ENCODE data around the gene NTRK3. TPM values are rescaled to one million over a fixed set of nuclear protein-coding genes. Genes with fewer than 3 reads are reported as not detected.

Gene NTRK3
- total and polyA plus RNA-seq, 12 donors: 1.6 to 8.5 (median 3.3) TPM

- intact Hi-C loops (cut with DNase I): no loop called here
- no peaks in the 10 kb centered on the region for H3K36me3 ChIP-seq (replicated peaks in 1 of 2)
- TF ChIP-seq CTCF (IDR thresholded peaks at IDR 0.05) (no peak), POLR2A (IDR thresholded peaks at IDR 0.05) (no peak)
Measured at GRCh38 chr15:87955284-87955909, 301.1 kb downstream of the NTRK3 start.

GRCh38 chr15:87954793-87955192 lies 301.7 kb downstream of the NTRK3 start:
- no peak overlapping the region for H3K4me3 ChIP-seq
- WGBS, 4 donors: 34 to 74% (median 54%) methylated on average over 2 of the region's 2 CpGs
- no peak for TF ChIP-seq CTCF (IDR thresholded peaks at IDR 0.05)
- no peaks in the 10 kb centered on the region for H3K9me3 ChIP-seq (replicated peaks in 1 of 3)
- DNase-seq: no peak
- H3K36me3 ChIP-seq (replicated peaks in 1 of 2): no peaks in the 10 kb centered on the region
- peak overlapping the region in 1 of 5 donors; percentile 10 for H3K27ac ChIP-seq
- no peaks in the 10 kb centered on the region for H3K27me3 ChIP-seq
- no peaks in the 10 kb centered on the region for H3K4me1 ChIP-seq (replicated peaks in 1 of 2)
- intact Hi-C loops (cut with DNase I): no loop called here

More at GRCh38 chr15:87955284-87955909, 301.1 kb downstream of the NTRK3 start:
- Histone ChIP-seq H3K27me3 (no peaks in the 10 kb centered on the region), H3K4me1 (replicated peaks in 1 of 2) (no peaks in the 10 kb centered on the region), H3K4me3 (no peak overlapping the region), H3K27ac (peak overlapping the region in 1 of 5 donors; percentile 10), H3K9me3 (replicated peaks in 1 of 3) (no peaks in the 10 kb centered on the region)
- DNase-seq: no peak
- 72 to 78% (median 76%) methylated on average over 10 of the region's 10 CpGs for WGBS, 4 donors

- no peak for TF ChIP-seq CTCF (IDR thresholded peaks at IDR 0.05)
- TF ChIP-seq POLR2A (IDR thresholded peaks at IDR 0.05): no peak
- no peak overlapping the region for H3K4me3 ChIP-seq
- no peaks in the 10 kb centered on the region for H3K27me3 ChIP-seq
- H3K36me3 ChIP-seq (replicated peaks in 1 of 2): no peaks in the 10 kb centered on the region
- WGBS, 4 donors: 89 to 93% (median 90%) methylated on average over 23 of the region's 23 CpGs
- H3K4me1 ChIP-seq (replicated peaks in 1 of 2): no peaks in the 10 kb centered on the region
- no peak overlapping the region for H3K27ac ChIP-seq
- DNase-seq: no peak
- intact Hi-C loops (cut with DNase I): no loop called here
- no peaks in the 10 kb centered on the region for H3K9me3 ChIP-seq (replicated peaks in 1 of 3)
Measured at GRCh38 chr15:87952736-87953287, 303.7 kb downstream of the NTRK3 start.

- Histone ChIP-seq H3K36me3 (replicated peaks in 1 of 2) (no peaks in the 10 kb centered on the region), H3K4me1 (replicated peaks in 1 of 2) (no peaks in the 10 kb centered on the region), H3K27me3 (no peaks in the 10 kb centered on the region), H3K9me3 (replicated peaks in 1 of 3) (no peaks in the 10 kb centered on the region), H3K27ac (peak overlapping the region in 4 of 5 donors; percentile 17 to 80 (median 42)), H3K4me3 (no peak overlapping the region)
- 58 to 72% (median 66%) methylated on average over 5 to 6 of the region's 6 CpGs for WGBS, 4 donors
- TF ChIP-seq POLR2A (IDR thresholded peaks at IDR 0.05) (no peak), CTCF (IDR thresholded peaks at IDR 0.05) (no peak)
- intact Hi-C loops (cut with DNase I): no loop called here
- DNase-seq: peak in 1 of 7 donors; percentile 69
Measured at GRCh38 chr15:87949575-87950223, 306.8 kb downstream of the NTRK3 start.
